ENCODE results near the gene DNAAF8. TPM values are rescaled to one million over a fixed set of nuclear protein-coding genes. Genes with fewer than 3 reads are reported as not detected.

Gene DNAAF8
- polyA plus RNA-seq, 3 donors: 0.04 to 0.36 TPM; not detected in 1

DNA sequence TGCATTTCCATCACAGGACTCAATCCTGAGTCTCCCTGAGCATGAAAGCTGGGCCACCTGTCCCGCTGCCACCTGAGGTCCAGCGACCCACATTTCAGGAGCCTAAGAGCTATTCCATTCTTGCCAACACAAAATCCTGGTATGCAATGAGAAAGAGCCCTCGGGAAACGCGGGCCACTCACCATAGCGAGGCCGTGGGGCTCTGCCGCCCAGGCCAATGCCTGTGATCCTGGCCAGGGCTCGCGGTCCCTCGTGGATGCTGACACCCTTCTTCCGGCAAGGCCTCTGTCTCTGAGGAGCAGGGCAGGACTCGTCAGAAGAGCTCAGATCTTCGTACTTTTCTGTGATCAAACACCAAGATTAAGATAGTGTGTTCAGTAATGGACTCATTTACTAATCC lies 29.4 kb upstream of the DNAAF8 start:
- no peaks in the 10 kb centered on the region for H3K9me3 Mint-ChIP-seq
- no peaks in the 10 kb centered on the region for H3K4me1 Mint-ChIP-seq
- no peaks in the 10 kb centered on the region for H3K4me1 ChIP-seq (ENCODE audit: control insufficient read depth in 1 of 2, insufficient read depth in 2 of 2, low read length in 2 of 2)
- H3K36me3 ChIP-seq (replicated peaks in 1 of 2; ENCODE audit: control insufficient read depth in 1 of 2, insufficient read depth in 2 of 2, low read length in 2 of 2): peaks cover 37 to 68% of the 10 kb centered on the region in 2 donors
- no peaks in the 10 kb centered on the region for H3K27me3 ChIP-seq (ENCODE audit: control insufficient read depth in 2 of 2, insufficient read depth in 2 of 2, low read length in 2 of 2)
- no peaks in the 10 kb centered on the region for H3K79me2 ChIP-seq (ENCODE audit: insufficient read depth, low read length)
- intact Hi-C loops (cut with micrococcal nuclease): no loop called here
- no peak overlapping the region for H2AFZ ChIP-seq (ENCODE audit: insufficient read depth, low read depth, low read length, poor library complexity, severe bottlenecking)
- H3K4me3 ChIP-seq (replicated peaks in 1 of 3; ENCODE audit: low read depth in 2 of 3, low read length in 3 of 3): no peak overlapping the region
- peaks cover 42 to 84% of the 10 kb centered on the region in 2 donors for H3K36me3 Mint-ChIP-seq
- no peak overlapping the region for H3K27ac Mint-ChIP-seq
- H3K9me3 ChIP-seq (replicated peaks in 1 of 2; ENCODE audit: control insufficient read depth in 1 of 2, insufficient read depth in 1 of 2, low read length in 2 of 2): no peaks in the 10 kb centered on the region
- TF ChIP-seq, protein P1, sequence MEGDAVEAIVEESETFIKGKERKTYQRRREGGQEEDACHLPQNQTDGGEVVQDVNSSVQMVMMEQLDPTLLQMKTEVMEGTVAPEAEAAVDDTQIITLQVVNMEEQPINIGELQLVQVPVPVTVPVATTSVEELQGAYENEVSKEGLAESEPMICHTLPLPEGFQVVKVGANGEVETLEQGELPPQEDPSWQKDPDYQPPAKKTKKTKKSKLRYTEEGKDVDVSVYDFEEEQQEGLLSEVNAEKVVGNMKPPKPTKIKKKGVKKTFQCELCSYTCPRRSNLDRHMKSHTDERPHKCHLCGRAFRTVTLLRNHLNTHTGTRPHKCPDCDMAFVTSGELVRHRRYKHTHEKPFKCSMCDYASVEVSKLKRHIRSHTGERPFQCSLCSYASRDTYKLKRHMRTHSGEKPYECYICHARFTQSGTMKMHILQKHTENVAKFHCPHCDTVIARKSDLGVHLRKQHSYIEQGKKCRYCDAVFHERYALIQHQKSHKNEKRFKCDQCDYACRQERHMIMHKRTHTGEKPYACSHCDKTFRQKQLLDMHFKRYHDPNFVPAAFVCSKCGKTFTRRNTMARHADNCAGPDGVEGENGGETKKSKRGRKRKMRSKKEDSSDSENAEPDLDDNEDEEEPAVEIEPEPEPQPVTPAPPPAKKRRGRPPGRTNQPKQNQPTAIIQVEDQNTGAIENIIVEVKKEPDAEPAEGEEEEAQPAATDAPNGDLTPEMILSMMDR (IDR thresholded peaks at IDR 0.05): no peak
- WGBS (ENCODE audit: insufficient coverage): over 99% methylated on average over 14 of the region's 14 CpGs
- no peak overlapping the region for H3K9ac ChIP-seq (ENCODE audit: insufficient read depth, low read length, poor library complexity, severe bottlenecking)
- no peaks in the 10 kb centered on the region for H4K20me1 ChIP-seq (ENCODE audit: insufficient read depth, low read length)
- DNase-seq: no peak
- H3K27ac ChIP-seq (ENCODE audit: low read depth in 1 of 2, low read length in 2 of 2): no peak overlapping the region
- H3K27me3 Mint-ChIP-seq (ENCODE audit: low read depth in 3 of 3): peaks cover 0 to 2% (median 0%) of the 10 kb centered on the region in 3 donors
- H3K4me2 ChIP-seq (replicated peaks; ENCODE audit: extremely low read depth, low read length, poor library complexity, severe bottlenecking): no peak overlapping the region
- H3K4me3 Mint-ChIP-seq: no peak overlapping the region

DNA sequence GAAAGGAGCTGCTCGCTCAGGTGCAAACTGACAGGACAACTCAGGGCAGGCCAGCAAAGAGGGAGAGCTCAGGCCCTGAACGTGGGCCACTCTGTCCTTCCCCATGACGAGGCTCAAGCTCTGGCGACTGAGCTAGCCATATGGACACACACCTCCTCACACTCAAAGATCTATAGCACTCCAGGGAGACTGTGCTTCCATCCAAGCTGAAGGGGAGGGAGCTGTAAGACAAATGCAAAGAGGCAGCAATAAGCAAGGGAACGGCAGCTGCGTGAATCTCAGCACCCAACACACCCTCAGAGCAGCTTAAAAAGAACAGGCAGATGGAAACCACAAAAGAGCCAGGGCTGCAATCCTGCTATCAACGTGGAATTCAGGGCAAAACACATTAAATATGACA lies 27.5 kb upstream of the DNAAF8 start:
- Histone ChIP-seq H3K9me3 (replicated peaks in 1 of 2; ENCODE audit: control insufficient read depth in 1 of 2, insufficient read depth in 1 of 2, low read length in 2 of 2) (no peaks in the 10 kb centered on the region), H3K79me2 (ENCODE audit: insufficient read depth, low read length) (no peaks in the 10 kb centered on the region), H3K36me3 (replicated peaks in 1 of 2; ENCODE audit: control insufficient read depth in 1 of 2, insufficient read depth in 2 of 2, low read length in 2 of 2) (peaks cover 38 to 59% of the 10 kb centered on the region in 2 donors), H2AFZ (ENCODE audit: insufficient read depth, low read depth, low read length, poor library complexity, severe bottlenecking) (no peak overlapping the region), H3K27me3 (ENCODE audit: control insufficient read depth in 2 of 2, insufficient read depth in 2 of 2, low read length in 2 of 2) (no peaks in the 10 kb centered on the region), H3K4me1 (ENCODE audit: control insufficient read depth in 1 of 2, insufficient read depth in 2 of 2, low read length in 2 of 2) (no peaks in the 10 kb centered on the region), H3K9ac (ENCODE audit: insufficient read depth, low read length, poor library complexity, severe bottlenecking) (no peak overlapping the region), H3K27ac (ENCODE audit: low read depth in 1 of 2, low read length in 2 of 2) (no peak overlapping the region), H4K20me1 (ENCODE audit: insufficient read depth, low read length) (no peaks in the 10 kb centered on the region), H3K4me3 (replicated peaks in 1 of 3; ENCODE audit: low read depth in 2 of 3, low read length in 3 of 3) (no peak overlapping the region), H3K4me2 (replicated peaks; ENCODE audit: extremely low read depth, low read length, poor library complexity, severe bottlenecking) (no peak overlapping the region)
- Mint-ChIP-seq H3K27me3 (ENCODE audit: low read depth in 3 of 3) (peaks cover 0 to 2% (median 0%) of the 10 kb centered on the region in 3 donors), H3K4me1 (no peaks in the 10 kb centered on the region), H3K4me3 (no peak overlapping the region), H3K36me3 (peaks cover 35 to 80% of the 10 kb centered on the region in 2 donors), H3K27ac (no peak overlapping the region), H3K9me3 (no peaks in the 10 kb centered on the region)
- WGBS (ENCODE audit: insufficient coverage): 93% methylated on average over 4 of the region's 7 CpGs
- no peak for DNase-seq
- intact Hi-C loops (cut with micrococcal nuclease): no loop called here
- TF ChIP-seq, protein P1 (IDR thresholded peaks at IDR 0.05): no peak
